Measurements from ENCODE around the gene ABCC6. TPM values are rescaled to one million over a fixed set of nuclear protein-coding genes. Genes with fewer than 3 reads are reported as not detected.
A peak's percentile ranks its signal among the peaks of the same experiment; 100 is the strongest.

ABCC6 gene
- total RNA-seq, 1 experiment from 2014 or later, result 2.7 TPM

- Histone ChIP-seq H3K79me2 (ENCODE audit: insufficient read depth, low read length) (no peaks in the 10 kb centered on the region), H3K9ac (ENCODE audit: low read length) (no peak overlapping the region), H3K27ac (ENCODE audit: low read depth, low read length) (no peak overlapping the region), H4K20me1 (ENCODE audit: insufficient read depth) (no peaks in the 10 kb centered on the region), H3K36me3 (ENCODE audit: control insufficient read depth in 1 of 2, insufficient read depth in 2 of 2, low read length in 2 of 2) (no peaks in the 10 kb centered on the region), H2AFZ (ENCODE audit: low read depth, low read length, poor library complexity, severe bottlenecking) (no peak overlapping the region), H3K4me2 (ENCODE audit: low read length) (no peak overlapping the region), H3K4me1 (ENCODE audit: control insufficient read depth in 1 of 2, insufficient read depth in 2 of 2, low read length in 2 of 2) (no peaks in the 10 kb centered on the region), H3K4me3 (replicated peaks in 1 of 2; ENCODE audit: low read depth in 1 of 2, low read length in 2 of 2) (no peak overlapping the region), H3K9me2 (ENCODE audit: insufficient read depth) (no peaks in the 10 kb centered on the region), H3K9me3 (ENCODE audit: control insufficient read depth in 1 of 2, insufficient read depth in 1 of 2, low read depth in 1 of 2, low read length in 2 of 2) (no peaks in the 10 kb centered on the region), H3K27me3 (ENCODE audit: insufficient read depth, low read length) (no peaks in the 10 kb centered on the region)
- ChIA-PET POLR2A (interaction anchor here (0.7 to 1.1 kb wide), 2 partner anchors 17 to 441 kb away, joined by 4 to 5 read pairs; no protein-coding TSS in a partner anchor), CTCF (no interaction called here), RAD21 (ENCODE audit: low non-redundant PET in 1 of 2, low total read pairs in 2 of 2, uncharacterized antibody in 2 of 2, unreplicated experiment in 2 of 2) (no interaction called here)
- BruUV-seq (replicated peaks), result no TSS peak
- no peak; the same call in 1 of the 2 replicates for ATAC-seq
- no peak for TF ChIP-seq ZFX (IDR thresholded peaks at IDR 0.05)
- peak in 2 of 3 experiments; percentile 51 to 62; a peak in 4 of 6 replicates for TF ChIP-seq CTCF (IDR thresholded peaks at IDR 0.05 in 2 of 3, conservative IDR thresholded peaks at IDR 0.05 in 1 of 3; ENCODE audit: borderline replicate concordance in 1 of 3, insufficient read depth in 1 of 3, low read depth in 2 of 3, low read length in 2 of 3)
- DNase-seq (ENCODE audit: low read depth, low spot score), result no peak
- intact Hi-C loops (cut with micrococcal nuclease), result no loop called here
These were observed 39.7 kb downstream of the ABCC6 start for GRCh38 chr16:16183562-16183961.

DNA sequence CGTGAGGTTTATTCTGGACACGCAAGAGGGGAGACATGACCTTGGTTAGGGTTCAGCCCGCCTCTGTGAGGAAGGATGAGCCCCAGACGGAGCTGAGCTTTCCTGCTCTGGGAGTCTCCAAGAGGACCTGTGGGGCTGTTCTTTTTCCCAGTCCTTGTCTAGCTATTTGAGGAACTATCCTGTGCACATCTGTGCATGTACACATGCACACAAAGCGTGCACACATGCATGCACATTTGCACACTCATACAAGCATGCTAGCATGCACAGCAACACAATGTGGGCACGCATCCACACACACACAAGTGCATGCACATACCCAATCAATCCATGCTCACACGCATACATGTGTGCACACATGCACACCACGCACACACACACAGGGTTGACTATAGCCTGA lies 40.4 kb downstream of the ABCC6 start:
- Histone ChIP-seq H3K9me2 (ENCODE audit: insufficient read depth) (no peaks in the 10 kb centered on the region), H4K20me1 (ENCODE audit: insufficient read depth) (no peaks in the 10 kb centered on the region), H2AFZ (ENCODE audit: low read depth, low read length, poor library complexity, severe bottlenecking) (no peak overlapping the region), H3K4me1 (ENCODE audit: control insufficient read depth in 1 of 2, insufficient read depth in 2 of 2, low read length in 2 of 2) (no peaks in the 10 kb centered on the region), H3K4me3 (replicated peaks in 1 of 2; ENCODE audit: low read depth in 1 of 2, low read length in 2 of 2) (no peak overlapping the region), H3K9ac (ENCODE audit: low read length) (no peak overlapping the region), H3K27me3 (ENCODE audit: insufficient read depth, low read length) (no peaks in the 10 kb centered on the region), H3K79me2 (ENCODE audit: insufficient read depth, low read length) (no peaks in the 10 kb centered on the region), H3K27ac (ENCODE audit: low read depth, low read length) (no peak overlapping the region), H3K9me3 (ENCODE audit: control insufficient read depth in 1 of 2, insufficient read depth in 1 of 2, low read depth in 1 of 2, low read length in 2 of 2) (no peaks in the 10 kb centered on the region), H3K4me2 (ENCODE audit: low read length) (no peak overlapping the region), H3K36me3 (ENCODE audit: control insufficient read depth in 1 of 2, insufficient read depth in 2 of 2, low read length in 2 of 2) (no peaks in the 10 kb centered on the region)
- POLR2A ChIA-PET, result no interaction called here
- RAD21 ChIA-PET (ENCODE audit: low non-redundant PET in 1 of 2, low total read pairs in 2 of 2, uncharacterized antibody in 2 of 2, unreplicated experiment in 2 of 2), result no interaction called here
- no TSS peak for BruUV-seq (replicated peaks)
- CTCF ChIA-PET, result no interaction called here
- ATAC-seq, result no peak
- no peak for DNase-seq (ENCODE audit: low read depth, low spot score)
- intact Hi-C loops (cut with micrococcal nuclease), result no loop called here
- TF ChIP-seq CEBPB (IDR thresholded peaks at IDR 0.05; ENCODE audit: low read depth), result no peak
- TF ChIP-seq POLR2AphosphoS5 (IDR thresholded peaks at IDR 0.05; ENCODE audit: low read depth, low read length), result no peak
- TF ChIP-seq REST (IDR thresholded peaks at IDR 0.05; ENCODE audit: low read depth), result no peak
- no peak for TF ChIP-seq EGR1 (IDR thresholded peaks at IDR 0.05; ENCODE audit: low read depth)
- TF ChIP-seq, protein P1, sequence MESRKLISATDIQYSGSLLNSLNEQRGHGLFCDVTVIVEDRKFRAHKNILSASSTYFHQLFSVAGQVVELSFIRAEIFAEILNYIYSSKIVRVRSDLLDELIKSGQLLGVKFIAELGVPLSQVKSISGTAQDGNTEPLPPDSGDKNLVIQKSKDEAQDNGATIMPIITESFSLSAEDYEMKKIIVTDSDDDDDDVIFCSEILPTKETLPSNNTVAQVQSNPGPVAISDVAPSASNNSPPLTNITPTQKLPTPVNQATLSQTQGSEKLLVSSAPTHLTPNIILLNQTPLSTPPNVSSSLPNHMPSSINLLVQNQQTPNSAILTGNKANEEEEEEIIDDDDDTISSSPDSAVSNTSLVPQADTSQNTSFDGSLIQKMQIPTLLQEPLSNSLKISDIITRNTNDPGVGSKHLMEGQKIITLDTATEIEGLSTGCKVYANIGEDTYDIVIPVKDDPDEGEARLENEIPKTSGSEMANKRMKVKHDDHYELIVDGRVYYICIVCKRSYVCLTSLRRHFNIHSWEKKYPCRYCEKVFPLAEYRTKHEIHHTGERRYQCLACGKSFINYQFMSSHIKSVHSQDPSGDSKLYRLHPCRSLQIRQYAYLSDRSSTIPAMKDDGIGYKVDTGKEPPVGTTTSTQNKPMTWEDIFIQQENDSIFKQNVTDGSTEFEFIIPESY (IDR thresholded peaks at IDR 0.05; ENCODE audit: extremely low read depth, insufficient replicate concordance, low read length), result no peak
- no peak for TF ChIP-seq CBX3 (IDR thresholded peaks at IDR 0.05; ENCODE audit: low read depth)
- no peak for TF ChIP-seq CTCF (IDR thresholded peaks at IDR 0.05 in 2 of 3, conservative IDR thresholded peaks at IDR 0.05 in 1 of 3; ENCODE audit: borderline replicate concordance in 1 of 3, insufficient read depth in 1 of 3, low read depth in 2 of 3, low read length in 2 of 3)
- TF ChIP-seq JUND (IDR thresholded peaks at IDR 0.05), result no peak
- no peak for TF ChIP-seq POLR2A (IDR thresholded peaks at IDR 0.05; ENCODE audit: borderline replicate concordance, extremely low read depth, insufficient read depth, insufficient read length)

All from HCT116 (cell line).